ENCODE measurements around the gene MYLK4. TPM values are rescaled to one million over a fixed set of nuclear protein-coding genes. Genes with fewer than 3 reads are reported as not detected.

The MYLK4 gene
- total and polyA plus RNA-seq, 8 donors: 0.12 to 1.3 (median 0.43) TPM; not detected in 3

- Histone ChIP-seq H3K4me3 (peak overlapping the region; percentile 90 to 92 (median 91)), H3K9me3 (no peaks in the 10 kb centered on the region), H3K27ac (peak overlapping the region in 2 of 5 donors; percentile 4 to 96), H3K4me1 (peaks cover 25 to 61% (median 46%) of the 10 kb centered on the region in 4 donors), H3K27me3 (no peaks in the 10 kb centered on the region), H3K36me3 (peaks cover 0 to 27% (median 8%) of the 10 kb centered on the region in 4 donors)
- TF ChIP-seq CTCF (IDR thresholded peaks at IDR 0.05) (no peak), POLR2A (IDR thresholded peaks at IDR 0.05) (no peak), POLR2AphosphoS5 (IDR thresholded peaks at IDR 0.05) (no peak), EP300 (IDR thresholded peaks at IDR 0.05) (no peak)
- intact Hi-C loops (cut with DNase I; ENCODE audit: low total_unique reads): no loop called here
- 33 to 45% (median 40%) methylated on average over 9 of the region's 9 CpGs for WGBS, 5 donors
- DNase-seq: no peak
Observed at GRCh38 chr6:2767657-2768524, 17.2 kb upstream of the MYLK4 start.

DNA sequence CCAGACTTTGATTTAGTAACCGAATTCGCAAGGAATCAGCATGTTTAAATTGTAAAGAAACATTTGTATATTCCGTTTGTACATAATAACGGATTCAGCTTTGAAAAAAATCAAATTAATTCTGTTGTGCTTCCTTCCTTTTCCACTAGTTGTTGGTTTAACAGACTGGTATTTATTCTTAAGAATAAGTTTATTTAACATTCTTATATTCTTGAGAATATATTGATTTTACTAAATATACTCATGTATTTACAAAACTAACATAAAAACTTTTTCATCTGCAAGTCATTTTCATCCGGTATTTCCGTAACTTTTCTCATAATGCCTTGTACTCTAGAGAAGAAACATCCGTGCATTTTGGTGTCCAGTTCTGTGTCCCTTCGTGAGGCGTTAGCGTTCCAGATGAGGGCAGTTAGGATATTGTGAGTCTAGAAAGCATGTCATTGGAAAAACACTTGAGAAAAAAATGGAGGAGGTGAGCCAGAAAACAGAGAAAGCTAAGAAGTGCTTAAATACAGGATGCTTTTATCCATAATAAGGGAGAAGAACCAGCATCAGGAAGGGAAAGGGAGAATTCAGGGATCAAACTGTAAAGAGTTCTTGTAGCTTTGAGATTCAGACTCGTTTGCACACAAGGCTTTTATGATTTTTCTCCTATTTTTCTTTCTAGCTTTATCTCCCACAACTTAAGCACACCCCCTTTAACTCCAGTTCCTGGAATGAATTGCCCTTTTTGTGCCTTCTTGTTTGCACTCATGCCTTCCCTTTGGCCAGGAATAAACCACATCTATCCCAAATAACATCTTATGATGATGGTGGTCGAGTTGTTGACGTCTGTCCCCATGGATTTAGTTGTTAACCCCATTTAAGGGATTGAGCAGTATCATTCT, 16.3 kb upstream of the MYLK4 start:
- H3K4me1 ChIP-seq: peaks cover 25 to 55% (median 46%) of the 10 kb centered on the region in 4 donors
- DNase-seq: peak in 1 of 2 donors; percentile 39
- intact Hi-C loops (cut with DNase I; ENCODE audit: low total_unique reads): no loop called here
- TF ChIP-seq POLR2AphosphoS5 (IDR thresholded peaks at IDR 0.05) (no peak), CTCF (IDR thresholded peaks at IDR 0.05) (no peak)
- peak overlapping the region in 4 of 5 donors; percentile 93 to 96 (median 94) for H3K27ac ChIP-seq
- 2 to 8% (median 4%) methylated on average over 13 of the region's 13 CpGs for WGBS, 5 donors
- H3K9me3 ChIP-seq: no peaks in the 10 kb centered on the region
- no peaks in the 10 kb centered on the region for H3K27me3 ChIP-seq
- H3K4me3 ChIP-seq: peak overlapping the region; percentile 90 to 92 (median 91)
- H3K36me3 ChIP-seq: peaks cover 0 to 19% (median 7%) of the 10 kb centered on the region in 4 donors

GRCh38 chr6:2765896-2766766, 15.4 kb upstream of the MYLK4 start:
- Histone ChIP-seq H3K27me3 (no peaks in the 10 kb centered on the region), H3K4me1 (peaks cover 25 to 50% (median 45%) of the 10 kb centered on the region in 4 donors), H3K36me3 (peaks cover 0 to 11% (median 4%) of the 10 kb centered on the region in 4 donors), H3K4me3 (peak overlapping the region; percentile 90 to 92 (median 91)), H3K27ac (peak overlapping the region; percentile 92 to 96 (median 94)), H3K9me3 (no peaks in the 10 kb centered on the region)
- intact Hi-C loops (cut with DNase I; ENCODE audit: low total_unique reads): no loop called here
- TF ChIP-seq POLR2AphosphoS5 (IDR thresholded peaks at IDR 0.05): no peak
- no peak for TF ChIP-seq EP300 (IDR thresholded peaks at IDR 0.05)
- TF ChIP-seq CTCF (IDR thresholded peaks at IDR 0.05): no peak
- no peak for TF ChIP-seq POLR2A (IDR thresholded peaks at IDR 0.05)
- WGBS, 5 donors: 0% methylated on average over 14 to 91 of the region's 91 CpGs
- peak; percentile 53 to 83 for DNase-seq
